ENCODE data around the gene TAPBP. TPM values are rescaled to one million over a fixed set of nuclear protein-coding genes. Genes with fewer than 3 reads are reported as not detected.
A peak's percentile ranks its signal among the peaks of the same experiment; 100 is the strongest.
"Not testable (repeated sequence)": the region's sequence is repeated elsewhere in the genome, so short reads cannot be mapped to it uniquely, and the experiment has no call there.

Gene TAPBP
- total RNA-seq, 2 donors from 2014 or later, result 269 to 344 TPM

DNA sequence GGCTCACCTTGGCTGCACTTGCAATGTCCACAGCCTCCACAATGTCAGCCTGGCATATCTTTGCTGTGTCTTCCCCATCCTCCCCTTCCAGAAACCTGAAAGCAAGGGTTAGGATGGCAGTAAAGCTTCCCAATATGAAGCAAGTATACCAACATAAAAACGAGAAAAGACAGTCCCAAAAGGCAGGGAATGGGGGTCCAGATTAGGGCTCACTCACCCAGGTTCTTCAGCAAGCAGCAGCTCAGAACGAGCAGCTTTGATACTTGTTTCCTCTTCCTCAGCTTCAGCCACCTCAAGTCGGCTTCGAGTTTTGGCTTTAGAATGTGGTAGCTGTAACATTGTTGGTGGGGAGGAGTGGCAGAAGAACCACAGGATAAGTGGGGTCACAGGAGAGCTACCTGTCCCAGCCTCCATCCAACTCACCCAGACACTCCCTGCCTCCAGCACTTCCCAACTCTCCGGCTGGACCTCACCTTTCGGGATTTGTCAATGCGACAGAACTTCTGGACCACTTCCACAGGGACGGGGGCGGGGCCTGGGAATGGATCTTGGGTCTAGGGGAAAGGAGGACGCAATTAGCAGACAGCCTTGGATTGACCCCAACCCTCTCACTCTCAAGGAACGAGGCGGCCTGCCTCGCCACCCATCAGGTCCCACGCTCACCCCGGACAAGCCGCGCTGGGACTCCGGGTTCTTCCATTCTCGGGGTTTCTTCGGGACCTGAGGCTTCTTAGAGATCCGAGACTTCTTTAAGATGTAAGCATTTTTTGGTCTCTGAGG is 25.5 kb downstream of the TAPBP start:
- Mint-ChIP-seq H3K27me3 (no peaks in the 10 kb centered on the region), H3K4me3 (peak overlapping the region; percentile 100), H3K27ac (peak overlapping the region; percentile 98), H3K4me1 (peaks cover 29% of the 10 kb centered on the region), H3K36me3 (ENCODE audit: low read depth) (peaks cover 5% of the 10 kb centered on the region)
- ATAC-seq (no peak), DNase-seq (no peak)
- no peaks in the 10 kb centered on the region for H3K9me3 ChIP-seq (ENCODE audit: control insufficient read depth, low read length, poor library complexity, severe bottlenecking)

DNA sequence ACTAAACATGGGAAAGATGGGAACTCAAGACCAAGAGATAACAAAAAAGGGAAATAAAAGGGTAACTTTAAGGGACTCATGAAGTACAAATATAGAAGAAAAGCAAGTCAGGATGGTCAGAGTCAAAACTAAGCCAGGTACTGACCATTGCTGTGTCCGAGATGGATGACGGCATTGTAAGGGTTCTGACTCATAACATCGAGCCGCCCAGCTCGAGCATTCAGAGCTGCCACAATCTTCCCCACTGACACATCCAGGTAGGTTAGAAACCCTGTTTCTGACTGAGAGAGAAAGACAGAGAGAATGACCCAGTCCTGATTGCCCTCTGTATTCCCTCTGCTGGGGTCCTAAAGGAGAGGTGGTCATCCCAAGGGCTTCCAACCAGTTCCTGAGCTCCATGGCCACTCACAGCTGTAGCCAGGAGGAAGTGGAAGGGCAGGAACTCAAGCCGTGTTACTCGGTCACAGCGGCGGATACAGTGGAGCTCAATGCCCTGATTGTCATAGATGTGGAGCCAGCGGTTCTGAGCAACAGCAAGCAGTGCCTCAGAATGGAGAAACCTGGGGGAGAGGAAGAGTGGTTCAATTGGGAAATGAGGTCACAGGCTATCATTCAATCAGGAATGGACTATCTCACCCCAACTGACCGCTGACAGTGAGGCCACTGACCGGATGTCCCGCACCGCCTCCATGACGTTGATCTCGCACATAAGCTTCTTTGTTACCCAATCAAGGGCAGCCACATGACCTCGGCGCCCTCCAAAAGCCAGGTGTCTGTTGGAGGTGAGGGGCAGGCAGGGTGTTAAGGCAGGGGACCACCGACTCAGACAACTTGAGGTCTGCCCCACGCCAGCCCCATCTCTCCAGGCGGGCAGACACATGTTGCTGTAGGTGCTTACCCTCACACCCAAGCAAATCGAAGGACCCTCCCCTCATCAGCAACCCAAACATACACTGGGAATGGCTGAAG is 26.6 kb downstream of the TAPBP start:
- H3K4me1 Mint-ChIP-seq, result peaks cover 29% of the 10 kb centered on the region
- H3K9me3 ChIP-seq (ENCODE audit: control insufficient read depth, low read length, poor library complexity, severe bottlenecking), result no peaks in the 10 kb centered on the region
- no peak overlapping the region for H3K27ac Mint-ChIP-seq
- ATAC-seq (no peak), DNase-seq (no peak)
- peak overlapping the region; percentile 69 for H3K4me3 Mint-ChIP-seq
- H3K27me3 Mint-ChIP-seq, result no peaks in the 10 kb centered on the region
- peaks cover 5% of the 10 kb centered on the region for H3K36me3 Mint-ChIP-seq (ENCODE audit: low read depth)

DNA sequence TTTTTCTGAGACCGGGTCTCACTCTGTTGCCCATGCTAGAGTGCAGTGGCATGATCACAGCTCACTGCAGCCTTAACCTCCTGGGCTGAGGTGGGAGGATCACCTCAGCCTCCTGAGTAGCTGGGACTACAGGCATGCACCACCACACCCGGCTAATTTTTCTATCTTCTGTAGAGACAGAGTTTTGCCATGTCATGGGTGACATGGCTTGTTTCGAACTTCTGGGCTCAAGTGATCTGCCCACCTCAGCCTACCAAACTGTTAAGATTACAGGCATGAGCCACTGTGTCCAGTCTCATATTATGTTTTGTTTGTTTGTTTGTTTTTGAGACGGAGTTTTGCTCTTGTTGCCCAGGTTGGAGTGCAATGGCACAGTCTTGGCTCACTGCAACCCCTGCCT is 28.7 kb downstream of the TAPBP start:
- H3K27ac Mint-ChIP-seq; H3K36me3 Mint-ChIP-seq (ENCODE audit: low read depth); ATAC-seq; DNase-seq; H3K4me3 Mint-ChIP-seq; H3K9me3 ChIP-seq (ENCODE audit: control insufficient read depth, low read length, poor library complexity, severe bottlenecking); H3K27me3 Mint-ChIP-seq: not testable (repeated sequence)
- peaks cover 30% of the 10 kb centered on the region for H3K4me1 Mint-ChIP-seq

- Mint-ChIP-seq H3K36me3 (ENCODE audit: low read depth) (no peaks in the 10 kb centered on the region), H3K27ac (no peak overlapping the region), H3K27me3 (no peaks in the 10 kb centered on the region), H3K4me3 (no peak overlapping the region), H3K4me1 (peaks cover 40% of the 10 kb centered on the region)
- no peak for DNase-seq
- no peaks in the 10 kb centered on the region for H3K9me3 ChIP-seq (ENCODE audit: control insufficient read depth, low read length, poor library complexity, severe bottlenecking)
- no peak for ATAC-seq
Observed at GRCh38 chr6:33280539-33280938, 33.3 kb downstream of the TAPBP start.

GRCh38 chr6:33279971-33280511 is 33.8 kb downstream of the TAPBP start:
- H3K4me1 Mint-ChIP-seq, result peaks cover 41% of the 10 kb centered on the region
- no peaks in the 10 kb centered on the region for H3K36me3 Mint-ChIP-seq (ENCODE audit: low read depth)
- no peak overlapping the region for H3K4me3 Mint-ChIP-seq
- H3K27ac Mint-ChIP-seq, result peak overlapping the region; percentile 14
- no peaks in the 10 kb centered on the region for H3K27me3 Mint-ChIP-seq
- ATAC-seq, result no peak
- DNase-seq, result no peak
- no peaks in the 10 kb centered on the region for H3K9me3 ChIP-seq (ENCODE audit: control insufficient read depth, low read length, poor library complexity, severe bottlenecking)

GRCh38 chr6:33279257-33279695 is 34.6 kb downstream of the TAPBP start:
- DNase-seq, result no peak
- peaks cover 4% of the 10 kb centered on the region for H3K36me3 Mint-ChIP-seq (ENCODE audit: low read depth)
- peaks cover 46% of the 10 kb centered on the region for H3K4me1 Mint-ChIP-seq
- no peak for ATAC-seq
- no peaks in the 10 kb centered on the region for H3K9me3 ChIP-seq (ENCODE audit: control insufficient read depth, low read length, poor library complexity, severe bottlenecking)
- peak overlapping the region; percentile 7 for H3K4me3 Mint-ChIP-seq
- peak overlapping the region; percentile 14 for H3K27ac Mint-ChIP-seq
- H3K27me3 Mint-ChIP-seq, result no peaks in the 10 kb centered on the region

DNA sequence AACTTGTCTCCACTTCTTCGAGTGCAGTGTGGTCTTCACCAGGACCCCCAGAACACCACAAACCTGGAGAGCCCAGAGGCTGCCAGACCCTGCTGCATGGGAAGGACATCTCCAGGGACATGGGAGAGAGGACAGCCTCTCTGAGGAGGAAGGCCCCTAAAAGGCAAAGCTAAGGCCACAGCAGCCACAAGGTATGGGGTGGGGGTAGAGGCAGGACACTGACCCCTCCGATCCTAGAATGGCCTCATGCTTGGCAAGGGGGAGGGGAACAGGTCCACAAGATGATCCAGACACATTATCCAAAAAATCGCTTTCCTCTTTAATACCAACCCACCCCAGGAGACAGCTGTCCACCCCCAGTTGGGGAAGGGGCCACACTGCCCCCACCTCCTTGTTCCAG is 35.1 kb downstream of the TAPBP start:
- Mint-ChIP-seq H3K27me3 (no peaks in the 10 kb centered on the region), H3K4me1 (peaks cover 48% of the 10 kb centered on the region), H3K4me3 (no peak overlapping the region), H3K36me3 (ENCODE audit: low read depth) (peaks cover 4% of the 10 kb centered on the region), H3K27ac (peak overlapping the region; percentile 99)
- DNase-seq (no peak), ATAC-seq (no peak)
- H3K9me3 ChIP-seq (ENCODE audit: control insufficient read depth, low read length, poor library complexity, severe bottlenecking), result no peaks in the 10 kb centered on the region

DNA sequence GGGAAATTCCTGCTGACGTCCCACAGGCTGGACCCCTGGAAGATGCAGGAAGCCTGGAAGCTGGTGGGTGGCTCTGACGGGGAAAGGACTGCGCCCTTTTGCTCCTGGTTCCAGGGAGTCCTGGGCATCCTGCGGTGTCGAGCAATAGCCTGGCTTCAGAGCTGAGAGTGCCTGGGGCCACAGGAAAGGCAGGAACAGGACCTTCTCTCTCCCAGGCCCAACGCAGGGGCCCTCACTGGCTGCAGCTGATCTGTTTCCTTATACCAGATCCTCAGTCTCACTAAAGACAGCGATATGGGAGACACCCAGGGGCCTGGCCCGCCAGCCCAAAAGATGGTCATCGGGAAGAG is 35.5 kb downstream of the TAPBP start:
- H3K4me3 Mint-ChIP-seq, result peak overlapping the region; percentile 91
- H3K27me3 Mint-ChIP-seq, result no peaks in the 10 kb centered on the region
- H3K9me3 ChIP-seq (ENCODE audit: control insufficient read depth, low read length, poor library complexity, severe bottlenecking), result no peaks in the 10 kb centered on the region
- ATAC-seq (no peak), DNase-seq (no peak)
- peaks cover 49% of the 10 kb centered on the region for H3K4me1 Mint-ChIP-seq
- peaks cover 4% of the 10 kb centered on the region for H3K36me3 Mint-ChIP-seq (ENCODE audit: low read depth)
- H3K27ac Mint-ChIP-seq, result peak overlapping the region; percentile 99

GRCh38 chr6:33277663-33278391 is 36.1 kb downstream of the TAPBP start:
- no peaks in the 10 kb centered on the region for H3K27me3 Mint-ChIP-seq
- peak overlapping the region; percentile 91 for H3K4me3 Mint-ChIP-seq
- peak; percentile 25 for ATAC-seq
- peaks cover 55% of the 10 kb centered on the region for H3K4me1 Mint-ChIP-seq
- H3K9me3 ChIP-seq (ENCODE audit: control insufficient read depth, low read length, poor library complexity, severe bottlenecking), result no peaks in the 10 kb centered on the region
- H3K36me3 Mint-ChIP-seq (ENCODE audit: low read depth), result peaks cover 4% of the 10 kb centered on the region
- peak overlapping the region; percentile 99 for H3K27ac Mint-ChIP-seq
- no peak for DNase-seq

- peak within 1 kb of the TSS; percentile 99 for H3K27ac Mint-ChIP-seq
- H3K4me3 Mint-ChIP-seq, result peak within 1 kb of the TSS; percentile 91
- peaks cover 4% of the 10 kb centered on the region for H3K36me3 Mint-ChIP-seq (ENCODE audit: low read depth)
- H3K9me3 ChIP-seq (ENCODE audit: control insufficient read depth, low read length, poor library complexity, severe bottlenecking), result no peaks in the 10 kb centered on the region
- H3K4me1 Mint-ChIP-seq, result peaks cover 61% of the 10 kb centered on the region
- DNase-seq, result peak; percentile 49 to 68 (median 65)
- H3K27me3 Mint-ChIP-seq, result no peaks in the 10 kb centered on the region
- peak; percentile 76 for ATAC-seq
Observed at GRCh38 chr6:33276864-33277662, 36.8 kb downstream of the TAPBP start, which contains the start of gene B3GALT4. Gene B3GALT4, plus strand, starts transcription at chr6:33277123. Its CDS starts 297 bp downstream, at chr6:33277420.

DNA sequence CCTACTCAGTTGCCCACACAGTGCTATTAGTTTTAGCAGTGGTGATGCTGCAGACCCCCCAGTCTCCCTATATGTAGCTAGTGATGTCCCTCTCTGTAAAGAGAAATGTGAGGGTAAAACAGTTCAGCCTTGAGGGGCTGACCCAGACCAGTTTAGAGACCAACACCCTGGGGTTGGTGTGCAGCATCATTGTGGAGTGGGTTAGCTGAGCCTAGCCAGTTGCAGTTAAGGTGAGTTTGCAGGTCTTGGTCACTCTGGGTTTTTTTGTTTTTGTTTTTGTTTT is 37.4 kb downstream of the TAPBP start:
- no peaks in the 10 kb centered on the region for H3K9me3 ChIP-seq (ENCODE audit: control insufficient read depth, low read length, poor library complexity, severe bottlenecking)
- ATAC-seq, result no peak
- Mint-ChIP-seq H3K27ac (peak overlapping the region; percentile 99), H3K36me3 (ENCODE audit: low read depth) (peaks cover 4% of the 10 kb centered on the region), H3K27me3 (no peaks in the 10 kb centered on the region), H3K4me3 (peak overlapping the region; percentile 91), H3K4me1 (peaks cover 62% of the 10 kb centered on the region)
- no peak for DNase-seq

Data from T-helper 17 cell (primary cell).